Stimulated activated CD4-positive, alpha-beta T cell treated with anti-CD3 and anti-CD28 coated beads, Interleukin-4, amount 100 ng/mL, for 24 hours (primary cell): ENCODE data around the gene MED12L.
"Not testable (repeated sequence)": the region's sequence is repeated elsewhere in the genome, so short reads cannot be mapped to it uniquely, and the experiment has no call there.

Experiments used
- DNase-seq: peaks from one replicate; pipeline ENCODE4 v3.0.0-alpha.2; 2020

The MED12L gene

GRCh38 chr3:151387432-151387831, 302.0 kb downstream of the MED12L start:
- no peak for DNase-seq

DNA sequence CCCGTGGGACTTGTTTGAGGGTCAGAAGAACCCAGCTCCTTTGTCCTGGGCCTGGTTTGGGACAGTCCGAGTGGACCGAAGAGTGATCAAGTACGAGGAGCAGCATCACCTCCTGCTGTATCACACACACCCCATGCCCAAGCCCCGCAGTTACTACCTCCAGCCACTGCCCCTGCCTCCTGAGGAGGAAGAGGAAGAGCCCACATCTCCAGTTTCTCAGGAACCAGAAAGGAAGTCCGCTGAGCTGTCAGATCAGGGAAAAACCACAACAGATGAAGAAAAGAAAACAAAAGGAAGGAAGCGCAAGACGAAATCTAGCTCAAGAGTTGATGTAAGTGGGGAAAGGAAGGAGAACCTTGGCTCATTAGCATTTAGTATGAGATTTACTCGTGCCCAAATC, 302.4 kb downstream of the MED12L start:
- DNase-seq, result no peak

DNA sequence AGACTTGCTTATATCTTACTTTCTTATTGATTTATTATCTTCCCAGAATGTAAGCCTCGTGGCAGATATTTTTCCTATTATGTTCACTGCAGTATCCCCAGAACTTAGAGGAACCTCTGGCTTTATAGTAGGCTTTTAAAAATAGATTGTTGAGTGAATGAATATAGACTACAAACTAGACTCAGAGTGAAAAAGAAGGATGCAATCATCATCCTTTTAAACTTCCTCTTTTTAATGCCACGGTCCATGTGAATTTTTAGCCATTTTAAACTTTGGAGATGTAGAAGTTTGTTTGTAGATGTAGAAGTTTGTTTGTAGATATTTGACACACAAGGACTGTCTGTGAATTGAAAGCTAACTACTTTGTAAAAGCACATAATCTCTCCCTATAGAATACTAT, 306.3 kb downstream of the MED12L start:
- no peak for DNase-seq

- not testable (repeated sequence) for DNase-seq
Observed at GRCh38 chr3:151392191-151392590, 306.7 kb downstream of the MED12L start.

- DNase-seq, result no peak
Observed at GRCh38 chr3:151393146-151393830, 307.8 kb downstream of the MED12L start.

- no peak for DNase-seq
Observed at GRCh38 chr3:151393941-151394340, 308.5 kb downstream of the MED12L start.

GRCh38 chr3:151394611-151395010, 309.1 kb downstream of the MED12L start:
- DNase-seq, result no peak

DNA sequence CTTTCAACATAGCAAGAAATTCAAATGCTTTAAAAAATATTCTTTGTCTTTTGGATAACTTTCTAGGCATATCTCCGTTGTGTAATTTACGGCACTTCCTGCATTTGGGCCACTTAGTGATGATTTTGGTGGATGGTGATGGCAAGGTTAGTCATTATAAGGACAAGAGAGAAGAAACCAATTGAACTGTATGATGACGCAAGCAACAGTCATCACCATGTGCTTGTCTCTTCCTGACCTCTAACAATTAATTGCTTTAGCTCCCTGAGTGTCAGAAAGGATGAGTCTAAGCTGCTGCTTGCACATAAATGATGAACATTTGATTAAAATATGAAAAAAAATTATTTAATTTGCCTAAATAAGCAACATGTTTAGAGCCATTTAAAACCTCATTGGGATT, 310.3 kb downstream of the MED12L start:
- DNase-seq, result no peak

GRCh38 chr3:151398895-151399294, 313.4 kb downstream of the MED12L start:
- DNase-seq, result no peak

DNA sequence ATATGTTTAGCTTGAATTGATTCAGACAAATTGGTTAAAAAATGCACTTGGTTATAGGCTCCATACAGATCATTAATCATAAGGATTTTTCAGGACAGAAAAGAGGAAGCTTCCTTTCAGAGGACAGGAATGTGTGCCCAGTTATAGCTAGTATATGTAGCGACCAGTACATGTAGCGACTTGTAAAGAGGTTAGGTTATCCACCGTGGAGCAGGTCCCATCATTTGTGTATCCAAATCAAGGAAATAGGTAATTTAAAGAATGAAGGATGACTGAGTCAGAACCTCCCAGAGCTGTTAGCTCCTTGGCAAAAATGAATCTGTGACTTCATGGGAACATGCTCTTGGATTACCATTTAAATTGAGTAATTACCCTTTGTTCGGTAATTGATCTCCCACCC, 314.9 kb downstream of the MED12L start:
- no peak for DNase-seq

DNA sequence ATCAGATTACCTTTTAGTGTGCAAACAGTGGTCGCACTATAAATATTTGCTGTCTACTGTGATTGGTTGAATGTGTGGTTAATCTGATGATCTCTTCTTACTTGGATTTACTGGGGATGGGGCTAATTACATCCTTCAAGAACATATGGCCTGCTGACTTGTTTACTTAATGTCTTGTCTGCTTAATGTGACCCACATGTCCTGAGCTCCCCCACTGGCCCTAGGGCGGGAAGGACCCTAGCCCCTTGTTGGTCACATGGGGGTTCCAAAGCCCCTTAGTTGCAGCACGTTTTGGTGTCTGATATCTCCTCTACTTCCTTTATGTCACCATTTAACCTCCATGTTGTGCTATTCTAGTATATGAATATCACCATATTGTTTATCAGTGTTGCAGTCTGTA, 316.9 kb downstream of the MED12L start:
- no peak for DNase-seq

DNA sequence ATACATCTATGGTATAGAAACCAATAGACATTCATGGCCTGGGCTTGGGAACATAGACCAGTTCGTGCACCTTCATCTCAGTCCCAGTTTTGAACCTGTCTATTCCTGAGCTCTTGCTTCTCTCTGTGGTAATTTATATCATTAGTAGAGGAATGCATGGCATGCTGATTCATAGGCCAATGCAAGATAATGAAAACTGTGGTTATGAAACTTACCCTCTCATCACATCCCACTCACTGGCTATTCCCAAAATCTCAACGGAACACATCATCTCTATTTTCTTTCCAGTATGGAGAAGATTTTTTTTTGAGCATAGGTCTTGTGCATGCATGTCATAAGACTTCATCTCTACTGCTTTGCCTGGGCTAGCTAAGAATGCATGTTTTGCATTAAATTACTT, 317.8 kb downstream of the MED12L start:
- DNase-seq, result no peak

- DNase-seq, result no peak
Observed at GRCh38 chr3:151404316-151404715, 318.9 kb downstream of the MED12L start.

GRCh38 chr3:151407928-151408327, 322.5 kb downstream of the MED12L start:
- DNase-seq, result no peak

- DNase-seq, result no peak
Observed at GRCh38 chr3:151410891-151411559, 325.6 kb downstream of the MED12L start.

- no peak for DNase-seq
Observed at GRCh38 chr3:151412989-151413388, 327.5 kb downstream of the MED12L start.

DNA sequence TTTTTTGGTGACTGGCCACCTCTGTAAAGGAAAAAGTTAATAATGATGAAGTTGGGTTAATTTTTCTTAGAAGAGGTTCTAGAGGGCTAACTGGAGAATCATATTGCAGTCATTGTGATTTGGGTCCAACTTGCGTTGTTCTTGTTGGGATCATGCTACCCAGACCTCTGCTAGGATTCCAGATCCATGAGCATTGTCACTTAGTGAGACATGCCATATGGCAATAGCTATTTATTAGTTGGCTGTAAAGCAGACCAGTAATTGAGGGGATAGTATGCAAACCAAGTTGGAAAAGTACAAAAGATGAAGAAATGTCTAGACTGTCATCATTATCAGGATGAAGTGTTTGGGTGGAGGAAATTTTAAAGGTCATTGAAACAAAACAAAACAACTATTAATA, 329.8 kb downstream of the MED12L start:
- no peak for DNase-seq

- no peak for DNase-seq
Observed at GRCh38 chr3:151419806-151420205, 334.3 kb downstream of the MED12L start.

GRCh38 chr3:151421938-151422337, 336.5 kb downstream of the MED12L start:
- DNase-seq, result no peak

DNA sequence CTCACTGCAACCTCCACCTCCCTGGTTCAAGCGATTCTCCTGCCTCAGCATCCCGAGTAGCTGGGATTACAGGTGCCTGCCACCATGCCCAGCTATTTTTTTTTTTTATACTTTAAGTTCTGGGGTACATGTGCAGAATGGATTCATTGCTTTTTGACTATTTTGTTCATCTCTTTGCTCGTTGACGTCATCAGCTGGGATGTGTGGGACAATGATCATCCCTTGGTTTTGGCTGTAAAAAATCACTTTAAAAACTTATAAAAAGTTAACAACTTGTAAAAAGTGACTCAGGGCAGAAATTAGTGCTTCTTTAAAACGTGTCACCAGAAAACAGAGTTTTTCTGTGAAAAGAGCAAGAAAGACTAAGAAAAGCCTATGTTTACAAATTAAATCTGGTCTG, 337.6 kb downstream of the MED12L start:
- DNase-seq, result no peak

GRCh38 chr3:151425627-151426340, 340.3 kb downstream of the MED12L start:
- DNase-seq, result no peak

DNA sequence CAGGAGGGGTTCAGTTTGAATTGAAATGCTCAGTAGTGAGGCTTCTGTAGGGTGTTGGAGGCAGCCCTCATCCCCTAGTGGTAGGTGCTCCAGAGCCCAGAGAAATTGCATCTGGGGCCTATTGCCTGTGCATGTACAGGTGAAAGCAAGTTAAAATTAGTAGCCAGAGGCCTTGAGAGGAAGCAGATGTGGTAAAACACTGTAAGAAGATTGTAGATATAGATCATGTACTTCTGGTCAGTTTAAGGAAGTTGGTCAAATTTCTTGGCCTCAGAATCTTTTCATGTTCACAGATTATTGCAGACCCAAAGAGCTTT, 340.8 kb downstream of the MED12L start:
- no peak for DNase-seq

DNA sequence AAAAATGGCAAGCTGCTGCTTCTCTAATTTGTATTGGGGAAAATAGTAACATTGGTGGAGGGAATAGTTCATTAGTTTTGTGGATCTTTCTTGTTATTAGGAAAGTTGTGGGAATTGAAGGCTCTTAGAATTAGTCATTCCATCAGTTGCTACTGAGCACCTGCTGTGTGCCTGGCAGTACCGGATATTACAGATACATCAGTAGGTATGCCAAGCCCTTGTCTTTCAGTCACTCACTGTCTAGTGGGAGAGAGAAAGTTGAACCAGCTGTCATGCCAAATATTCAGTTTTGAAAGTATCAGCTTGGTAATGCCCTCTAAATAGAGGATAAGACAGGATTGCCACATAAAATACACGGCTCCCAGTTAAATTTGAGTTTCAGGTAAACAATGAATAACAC, 342.9 kb downstream of the MED12L start:
- DNase-seq, result no peak

DNA sequence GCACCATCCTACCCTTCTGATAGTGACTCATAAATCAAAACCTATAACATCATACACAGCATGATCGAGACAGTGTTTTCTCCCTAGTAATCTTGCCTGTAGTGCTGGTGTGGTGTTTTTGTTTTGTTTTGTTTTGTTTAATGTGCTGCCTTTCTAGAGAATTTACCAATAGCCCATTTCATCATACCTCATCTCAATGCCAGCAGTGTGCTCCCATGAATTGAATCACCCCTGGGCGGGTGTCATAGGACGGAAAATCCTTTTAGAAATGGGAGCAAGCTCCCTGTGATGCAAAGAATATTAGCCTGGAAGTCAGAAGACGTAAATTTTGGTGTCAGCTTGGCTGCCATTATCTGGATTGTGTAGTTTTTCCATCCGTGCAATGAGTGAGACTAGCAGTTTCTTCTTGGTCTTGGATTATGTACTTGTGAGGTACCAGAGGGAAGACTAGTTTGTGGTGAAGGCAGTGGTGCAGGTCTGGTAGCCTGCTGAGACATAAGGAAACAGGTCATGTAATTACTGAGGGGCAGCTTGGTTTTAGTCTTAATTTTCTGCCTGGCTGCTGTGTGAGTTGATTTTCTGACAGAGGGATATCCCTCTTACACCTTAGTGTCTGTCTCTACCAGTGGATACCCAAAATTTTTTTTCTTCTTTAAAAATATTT, 345.5 kb downstream of the MED12L start:
- no peak for DNase-seq
